Fibroblast of lung (primary cell): Measurements from ENCODE around the gene NADK.
"Not testable (repeated sequence)": the region's sequence is repeated elsewhere in the genome, so short reads cannot be mapped to it uniquely, and the experiment has no call there.

Experiments used
- EZH2 ChIP-seq: IDR thresholded peaks from 2 replicates; pipeline ENCODE4 v1.5.1; 2012; ENCODE audit warnings: low read length, control low read depth, mild to moderate bottlenecking; ENCODE audit errors: missing control alignments
- TF ChIP-seq, protein P1 (sequence below), 2 donors: IDR thresholded peaks in 1 of 2; conservative IDR thresholded peaks in 1 of 2; 1 replicate in 1 of 2; 2 replicates in 1 of 2; pipeline ENCODE4 v1.5.1; 2011 to 2012; ENCODE audit warnings: low read length in 2 of 2, control low read depth in 1 of 2, inconsistent platforms in 1 of 2, low read depth in 1 of 2, mild to moderate bottlenecking in 1 of 2

DNA sequence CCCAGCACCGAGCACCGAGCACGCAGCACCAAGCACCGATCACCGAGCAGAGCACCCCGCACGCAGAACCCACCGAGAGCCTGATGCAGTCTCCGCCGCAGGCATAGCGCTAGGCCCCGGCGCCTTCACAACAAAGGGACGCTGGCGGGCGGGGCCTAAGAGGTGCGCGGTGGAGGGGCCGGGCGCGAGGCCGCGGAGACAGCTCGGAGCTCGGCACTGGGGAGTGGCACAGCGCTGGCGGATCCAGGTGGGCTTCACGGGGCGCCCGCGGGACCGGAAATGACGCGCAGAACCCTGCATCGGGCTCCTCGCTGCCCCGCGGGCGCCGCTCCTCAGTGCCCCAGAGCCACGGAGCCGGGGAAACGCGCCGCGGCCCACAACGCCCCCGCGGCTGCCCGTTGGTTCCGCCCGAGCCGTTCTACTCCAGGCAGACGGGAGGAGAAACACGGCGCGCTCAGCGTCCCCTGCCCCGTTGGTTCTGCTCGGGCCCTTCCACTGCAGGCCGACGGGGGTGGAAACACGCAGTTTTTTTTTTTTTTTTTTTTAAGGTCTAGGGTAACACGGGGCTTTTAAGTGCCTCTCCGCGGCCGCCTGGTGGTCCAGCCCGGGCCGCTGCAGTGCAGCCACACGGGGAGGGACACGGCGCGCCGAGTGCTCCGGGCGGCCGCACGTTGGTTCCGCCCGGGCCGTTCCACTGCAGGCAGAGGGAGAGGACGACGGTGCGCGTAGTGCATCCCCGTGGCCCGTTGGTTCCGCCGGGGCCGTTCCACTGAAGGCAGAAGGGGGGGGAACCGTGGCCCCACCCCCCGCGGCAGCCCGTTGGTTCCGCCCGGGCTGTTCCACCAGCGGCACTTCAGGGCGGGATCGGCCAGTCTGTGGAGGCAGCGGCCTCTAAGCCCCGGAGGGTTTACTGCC, 32.4 kb downstream of the NADK start:
- TF ChIP-seq, protein P1, sequence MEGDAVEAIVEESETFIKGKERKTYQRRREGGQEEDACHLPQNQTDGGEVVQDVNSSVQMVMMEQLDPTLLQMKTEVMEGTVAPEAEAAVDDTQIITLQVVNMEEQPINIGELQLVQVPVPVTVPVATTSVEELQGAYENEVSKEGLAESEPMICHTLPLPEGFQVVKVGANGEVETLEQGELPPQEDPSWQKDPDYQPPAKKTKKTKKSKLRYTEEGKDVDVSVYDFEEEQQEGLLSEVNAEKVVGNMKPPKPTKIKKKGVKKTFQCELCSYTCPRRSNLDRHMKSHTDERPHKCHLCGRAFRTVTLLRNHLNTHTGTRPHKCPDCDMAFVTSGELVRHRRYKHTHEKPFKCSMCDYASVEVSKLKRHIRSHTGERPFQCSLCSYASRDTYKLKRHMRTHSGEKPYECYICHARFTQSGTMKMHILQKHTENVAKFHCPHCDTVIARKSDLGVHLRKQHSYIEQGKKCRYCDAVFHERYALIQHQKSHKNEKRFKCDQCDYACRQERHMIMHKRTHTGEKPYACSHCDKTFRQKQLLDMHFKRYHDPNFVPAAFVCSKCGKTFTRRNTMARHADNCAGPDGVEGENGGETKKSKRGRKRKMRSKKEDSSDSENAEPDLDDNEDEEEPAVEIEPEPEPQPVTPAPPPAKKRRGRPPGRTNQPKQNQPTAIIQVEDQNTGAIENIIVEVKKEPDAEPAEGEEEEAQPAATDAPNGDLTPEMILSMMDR (conservative IDR thresholded peaks at IDR 0.05 in 1 of 2, IDR thresholded peaks at IDR 0.05 in 1 of 2; ENCODE audit: low read depth in 1 of 2, low read length in 2 of 2): not testable (repeated sequence)
- not testable (repeated sequence) for TF ChIP-seq EZH2
